ENCODE measurements around the gene ATIC. TPM values are rescaled to one million over a fixed set of nuclear protein-coding genes. Genes with fewer than 3 reads are reported as not detected.

ATIC gene
- total RNA-seq, 1 donor from 2014 or later, result 161 TPM

GRCh38 chr2:215375467-215375830 is 63.6 kb downstream of the ATIC start:
- CTCF ChIA-PET, result no interaction called here
- TF ChIP-seq, protein P1, sequence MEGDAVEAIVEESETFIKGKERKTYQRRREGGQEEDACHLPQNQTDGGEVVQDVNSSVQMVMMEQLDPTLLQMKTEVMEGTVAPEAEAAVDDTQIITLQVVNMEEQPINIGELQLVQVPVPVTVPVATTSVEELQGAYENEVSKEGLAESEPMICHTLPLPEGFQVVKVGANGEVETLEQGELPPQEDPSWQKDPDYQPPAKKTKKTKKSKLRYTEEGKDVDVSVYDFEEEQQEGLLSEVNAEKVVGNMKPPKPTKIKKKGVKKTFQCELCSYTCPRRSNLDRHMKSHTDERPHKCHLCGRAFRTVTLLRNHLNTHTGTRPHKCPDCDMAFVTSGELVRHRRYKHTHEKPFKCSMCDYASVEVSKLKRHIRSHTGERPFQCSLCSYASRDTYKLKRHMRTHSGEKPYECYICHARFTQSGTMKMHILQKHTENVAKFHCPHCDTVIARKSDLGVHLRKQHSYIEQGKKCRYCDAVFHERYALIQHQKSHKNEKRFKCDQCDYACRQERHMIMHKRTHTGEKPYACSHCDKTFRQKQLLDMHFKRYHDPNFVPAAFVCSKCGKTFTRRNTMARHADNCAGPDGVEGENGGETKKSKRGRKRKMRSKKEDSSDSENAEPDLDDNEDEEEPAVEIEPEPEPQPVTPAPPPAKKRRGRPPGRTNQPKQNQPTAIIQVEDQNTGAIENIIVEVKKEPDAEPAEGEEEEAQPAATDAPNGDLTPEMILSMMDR (IDR thresholded peaks at IDR 0.05), result no peak
- H3K9me3 Mint-ChIP-seq, result peaks cover 8% of the 10 kb centered on the region
- H3K4me3 Mint-ChIP-seq, result no peak overlapping the region
- intact Hi-C loops (cut with micrococcal nuclease), result no loop called here
- no peak for DNase-seq
- POLR2A ChIA-PET, result no interaction called here
- H3K27ac Mint-ChIP-seq, result no peak overlapping the region
- no peaks in the 10 kb centered on the region for H3K27me3 Mint-ChIP-seq
- no peak for ATAC-seq (ENCODE audit: low read depth)
- peaks cover 10% of the 10 kb centered on the region for H3K36me3 Mint-ChIP-seq (ENCODE audit: low read depth)
- no peaks in the 10 kb centered on the region for H3K4me1 Mint-ChIP-seq

GRCh38 chr2:215376103-215376780 is 64.4 kb downstream of the ATIC start:
- no peak overlapping the region for H3K27ac Mint-ChIP-seq
- no peak overlapping the region for H3K4me3 Mint-ChIP-seq
- ATAC-seq (ENCODE audit: low read depth) (no peak), DNase-seq (no peak)
- peaks cover 8% of the 10 kb centered on the region for H3K9me3 Mint-ChIP-seq
- H3K27me3 Mint-ChIP-seq, result no peaks in the 10 kb centered on the region
- ChIA-PET CTCF (no interaction called here), POLR2A (no interaction called here)
- intact Hi-C loops (cut with micrococcal nuclease), result no loop called here
- no peaks in the 10 kb centered on the region for H3K4me1 Mint-ChIP-seq
- H3K36me3 Mint-ChIP-seq (ENCODE audit: low read depth), result peaks cover 10% of the 10 kb centered on the region
- TF ChIP-seq, protein P1 (IDR thresholded peaks at IDR 0.05), result no peak

GRCh38 chr2:215377283-215377682 is 65.4 kb downstream of the ATIC start:
- TF ChIP-seq, protein P1 (IDR thresholded peaks at IDR 0.05), result no peak
- DNase-seq (no peak), ATAC-seq (ENCODE audit: low read depth) (no peak)
- Mint-ChIP-seq H3K27ac (no peak overlapping the region), H3K4me1 (no peaks in the 10 kb centered on the region), H3K9me3 (peaks cover 8% of the 10 kb centered on the region), H3K36me3 (ENCODE audit: low read depth) (peaks cover 10% of the 10 kb centered on the region), H3K27me3 (no peaks in the 10 kb centered on the region), H3K4me3 (no peak overlapping the region)
- ChIA-PET POLR2A (interaction anchor here (0.6 kb wide), 1 partner anchor 30 kb away, joined by 5 read pairs; no protein-coding TSS in a partner anchor), CTCF (no interaction called here)
- intact Hi-C loops (cut with micrococcal nuclease), result no loop called here

DNA sequence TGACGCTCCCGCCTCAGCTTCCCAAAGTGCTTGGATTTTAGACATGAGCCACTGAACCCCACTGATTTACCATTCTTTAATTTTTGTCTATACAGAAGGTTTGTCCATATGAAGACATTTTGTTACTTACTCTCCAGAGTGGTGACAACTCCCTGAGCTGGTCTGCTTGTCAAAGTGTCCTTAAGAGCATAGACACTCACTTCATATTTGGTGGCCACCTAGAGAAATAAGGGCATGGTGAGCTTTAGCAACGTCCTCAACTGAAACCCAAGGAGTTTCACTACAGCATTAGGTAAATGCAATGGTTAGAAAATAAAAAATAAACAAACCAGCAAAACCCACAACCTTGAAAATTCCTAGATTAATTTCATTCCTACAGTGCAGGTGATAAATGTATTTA is 66.2 kb downstream of the ATIC start:
- DNase-seq (no peak), ATAC-seq (ENCODE audit: low read depth) (no peak)
- no peaks in the 10 kb centered on the region for H3K27me3 Mint-ChIP-seq
- peaks cover 10% of the 10 kb centered on the region for H3K36me3 Mint-ChIP-seq (ENCODE audit: low read depth)
- POLR2A ChIA-PET, result no interaction called here
- no peaks in the 10 kb centered on the region for H3K4me1 Mint-ChIP-seq
- H3K9me3 Mint-ChIP-seq, result peaks cover 8% of the 10 kb centered on the region
- intact Hi-C loops (cut with micrococcal nuclease), result no loop called here
- CTCF ChIA-PET, result no interaction called here
- no peak overlapping the region for H3K27ac Mint-ChIP-seq
- H3K4me3 Mint-ChIP-seq, result no peak overlapping the region
- TF ChIP-seq, protein P1 (IDR thresholded peaks at IDR 0.05), result no peak

- intact Hi-C loops (cut with micrococcal nuclease), result no loop called here
- CTCF ChIA-PET, result no interaction called here
- ATAC-seq (ENCODE audit: low read depth) (no peak), DNase-seq (no peak)
- Mint-ChIP-seq H3K9me3 (peaks cover 6% of the 10 kb centered on the region), H3K4me1 (no peaks in the 10 kb centered on the region), H3K36me3 (ENCODE audit: low read depth) (peaks cover 10% of the 10 kb centered on the region), H3K27ac (no peak overlapping the region), H3K4me3 (no peak overlapping the region), H3K27me3 (no peaks in the 10 kb centered on the region)
- POLR2A ChIA-PET, result no interaction called here
- TF ChIP-seq, protein P1 (IDR thresholded peaks at IDR 0.05), result no peak
Observed at GRCh38 chr2:215379039-215379438, 67.2 kb downstream of the ATIC start.
